GM12872 (cell line): ENCODE data around the gene LMBR1L.

ENCODE experiments used
- CTCF ChIP-seq: IDR thresholded peaks from 3 replicates; pipeline ENCODE4 v1.5.1; 2011; ENCODE audit warnings: low read depth, mild to moderate bottlenecking, low read length, moderate library complexity; ENCODE audit not compliant: insufficient read depth

The LMBR1L gene

GRCh38 chr12:49129332-49130150 is 18.9 kb upstream of the LMBR1L start:
- no peak for TF ChIP-seq CTCF

DNA sequence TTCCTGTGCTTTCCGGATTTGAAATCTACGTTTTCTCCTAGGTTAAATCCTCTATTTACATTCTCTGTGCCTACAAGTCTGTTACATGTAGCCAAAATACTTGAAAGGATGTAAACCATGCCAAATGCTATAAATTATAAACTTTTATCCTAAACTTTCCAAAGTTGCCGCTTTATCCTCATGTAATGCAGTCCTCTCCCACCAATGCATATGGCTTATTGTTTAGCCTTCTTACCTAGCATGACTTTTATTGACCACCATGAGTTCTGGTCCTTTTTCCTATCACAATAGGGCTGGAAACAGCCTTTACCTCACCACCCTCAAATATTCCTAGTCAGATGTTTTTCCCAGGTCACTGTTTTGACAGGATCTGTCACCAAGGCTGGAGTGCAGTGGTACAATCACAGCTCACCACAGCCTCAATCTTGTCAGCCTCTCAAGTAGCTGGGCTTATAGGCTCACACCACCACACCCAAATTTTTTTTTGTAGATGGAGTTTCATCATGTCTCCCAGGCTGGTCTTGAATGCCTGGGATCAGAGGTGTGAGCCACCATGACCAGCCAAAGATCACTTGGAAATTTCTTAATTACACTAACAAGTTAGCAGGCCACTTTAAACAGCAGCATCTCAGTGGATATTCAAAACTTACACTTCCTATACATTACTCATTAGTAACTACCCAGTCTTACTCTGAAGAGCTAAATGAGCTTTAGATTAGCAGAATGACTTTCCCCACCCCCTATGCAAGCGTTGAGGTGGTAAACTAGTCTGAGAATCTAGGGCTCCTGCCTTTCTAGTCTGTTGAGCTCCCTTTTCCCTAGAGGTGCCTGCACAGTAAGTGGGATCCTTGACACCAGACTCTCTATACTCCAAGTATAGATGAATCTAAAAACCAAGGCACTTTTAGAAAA is 16.5 kb upstream of the LMBR1L start:
- no peak for TF ChIP-seq CTCF

DNA sequence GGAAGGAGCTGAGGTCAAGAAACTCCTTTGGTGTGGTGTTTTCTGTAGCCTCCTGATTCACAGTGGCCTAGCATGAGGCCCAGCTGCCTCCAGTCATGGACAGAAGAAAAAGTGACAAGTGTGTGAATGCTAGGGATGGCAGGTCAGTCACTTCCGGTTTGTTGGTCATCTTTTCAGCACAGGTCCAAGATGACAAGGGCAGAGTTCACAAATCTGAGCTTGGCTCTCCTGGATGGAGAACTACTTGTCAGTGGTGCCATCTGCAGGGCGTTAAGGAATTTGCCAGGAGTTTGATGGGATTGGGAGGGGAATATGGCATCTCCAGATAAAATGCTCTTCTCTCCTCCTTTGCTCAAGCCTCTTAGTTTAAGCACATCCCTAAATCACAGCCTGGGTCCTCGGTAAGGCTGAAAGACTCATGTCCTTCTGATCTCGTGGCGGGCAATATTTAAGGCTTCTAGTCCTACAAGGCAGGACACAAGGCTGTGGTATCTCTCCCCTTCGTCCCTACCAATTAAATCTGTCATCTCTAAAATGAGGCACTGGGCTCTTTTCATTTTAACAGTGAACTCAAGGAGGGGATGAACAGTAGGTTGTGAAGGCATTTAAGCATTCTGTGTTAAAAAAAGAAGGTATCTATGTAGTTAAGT is 10.5 kb upstream of the LMBR1L start:
- TF ChIP-seq CTCF, result peak; percentile 45; the same call in 2 of the 3 replicates

DNA sequence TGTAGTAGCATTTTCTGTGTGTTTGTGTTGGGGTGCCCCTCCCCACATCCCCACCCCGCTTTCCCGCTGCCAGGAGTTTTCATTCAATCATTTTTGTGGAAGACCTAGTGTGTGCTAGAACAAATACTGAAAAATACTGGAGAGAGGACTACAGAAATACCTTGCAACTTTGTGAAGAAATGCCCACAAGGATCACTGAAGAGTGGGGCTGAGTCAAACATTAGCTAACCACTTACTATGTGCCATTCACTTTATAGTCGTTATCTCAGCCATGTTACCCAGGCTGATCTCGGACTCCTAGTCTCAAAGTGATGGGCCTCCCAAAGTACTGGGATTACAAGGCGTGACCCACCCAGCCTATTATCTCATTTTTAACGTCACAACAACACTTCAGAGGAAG is 559 bp upstream of the LMBR1L start:
- no peak for TF ChIP-seq CTCF

DNA sequence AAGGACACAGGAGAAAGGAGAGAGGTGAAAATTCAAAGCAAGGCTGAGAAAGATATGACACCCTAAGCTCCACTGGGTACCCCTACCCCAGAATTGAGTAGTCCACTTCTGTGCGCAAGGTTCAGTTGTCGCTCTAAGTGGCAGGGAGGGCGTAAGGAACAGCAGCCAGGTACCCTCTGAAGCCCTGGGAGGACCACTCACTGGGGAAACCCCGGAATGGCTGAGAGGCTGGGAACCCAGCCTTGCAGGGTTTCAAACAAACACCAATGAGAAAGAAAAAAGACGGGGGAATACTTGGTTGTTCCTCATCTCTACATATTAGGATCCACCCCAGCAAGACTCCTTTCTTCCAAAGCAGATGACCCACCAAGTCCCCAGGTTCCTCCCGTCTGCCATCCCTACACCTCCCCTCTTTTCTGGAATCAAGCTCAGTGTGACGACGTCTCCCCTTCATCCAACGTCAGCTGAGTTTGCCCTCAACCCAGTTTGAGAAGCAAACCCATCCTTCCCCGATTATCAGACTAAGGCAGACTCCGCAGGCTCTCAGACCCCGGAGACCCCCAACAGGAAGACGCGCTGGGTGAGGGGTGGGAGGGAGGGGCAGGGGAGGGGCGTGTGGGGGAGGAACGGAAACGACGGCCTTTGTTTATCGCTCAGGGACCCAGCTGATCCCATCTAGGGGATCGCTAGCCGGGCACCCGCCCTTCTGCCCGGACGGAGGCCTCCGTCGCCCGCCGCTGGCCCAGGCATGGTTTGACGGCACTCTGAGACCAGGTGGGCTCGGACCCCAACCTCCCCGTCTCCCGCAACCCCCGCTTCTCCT is 795 bp downstream of the LMBR1L start:
- no peak for TF ChIP-seq CTCF

DNA sequence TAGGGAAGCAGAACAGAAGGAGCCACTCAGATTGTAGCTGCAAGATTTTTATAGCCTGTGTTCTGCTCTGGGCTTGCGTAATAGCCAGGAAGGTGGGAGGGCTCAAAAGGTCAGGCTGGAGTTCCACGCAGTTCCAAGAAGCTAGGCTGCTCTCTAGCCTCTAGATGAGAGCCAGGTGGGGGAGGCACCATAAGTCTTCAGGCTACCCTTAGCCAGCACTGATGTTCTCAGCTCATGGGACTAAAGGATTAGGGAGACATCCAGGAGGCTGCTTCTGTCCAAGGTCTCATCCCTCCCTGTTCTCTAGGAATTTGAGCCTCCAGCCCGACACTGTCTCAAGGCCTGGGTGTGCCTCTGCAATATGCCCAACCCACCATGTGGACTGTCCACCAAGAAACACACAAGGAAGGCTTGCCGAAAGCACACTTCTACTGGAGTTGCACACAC is 1.7 kb downstream of the LMBR1L start:
- TF ChIP-seq CTCF, result no peak
